GM19025 (cell line): Measurements from ENCODE around the gene CNOT1.
"Not testable (repeated sequence)": the region's sequence is repeated elsewhere in the genome, so short reads cannot be mapped to it uniquely, and the experiment has no call there.

Source experiments
- ATAC-seq: cut with Tn5 transposase; IDR thresholded peaks from one replicate; pipeline ENCODE4 v1.9.1; 2021; ENCODE audit warnings: mild to moderate bottlenecking, low read depth, moderate library complexity; ENCODE audit not compliant: unreplicated experiment

Gene CNOT1

GRCh38 chr16:58639230-58639629 is 9.6 kb upstream of the CNOT1 start:
- no peak for ATAC-seq

DNA sequence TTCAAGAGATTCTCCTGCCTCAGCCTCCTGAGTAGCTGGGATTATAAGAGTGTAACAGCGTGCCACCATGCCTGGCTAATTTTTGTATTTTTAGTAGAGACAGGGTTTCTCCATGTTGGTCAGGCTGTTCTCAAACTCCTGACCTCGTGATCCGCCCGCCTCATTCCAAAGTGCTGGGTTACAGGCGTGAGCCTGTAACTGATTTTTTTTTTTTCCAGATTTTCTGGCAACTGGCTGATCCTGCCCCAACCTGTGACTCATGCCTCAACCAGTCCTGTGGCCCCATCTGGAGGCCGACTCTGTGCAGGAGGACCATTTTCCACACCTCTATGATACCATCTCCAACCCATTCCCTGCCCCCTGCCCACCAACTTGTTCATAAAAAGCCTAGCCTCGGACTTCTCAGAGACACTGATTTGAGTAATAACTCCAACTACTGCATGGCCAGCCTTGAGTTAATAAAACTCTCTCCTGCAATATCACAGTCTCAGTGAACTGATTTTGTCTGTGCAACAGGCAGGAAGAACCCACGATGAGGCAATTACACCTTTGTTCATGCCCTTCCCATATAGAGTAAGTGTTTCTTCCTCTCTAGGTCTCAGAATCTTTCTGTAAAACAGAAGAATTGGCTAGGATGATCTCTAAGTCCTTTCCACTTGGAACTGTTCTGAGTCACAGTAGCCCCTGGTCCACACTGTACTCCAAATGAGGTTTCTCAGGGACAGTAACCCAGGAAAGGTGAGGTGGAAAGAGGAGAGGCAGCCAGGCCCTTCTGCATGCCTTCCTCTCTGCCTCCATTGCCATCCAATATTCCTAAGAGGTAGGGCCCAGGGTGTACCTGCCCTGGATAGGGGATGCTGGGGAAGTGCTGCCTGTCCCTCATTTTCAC is 8.8 kb upstream of the CNOT1 start:
- ATAC-seq = no peak

GRCh38 chr16:58637021-58637420 is 7.4 kb upstream of the CNOT1 start:
- ATAC-seq = not testable (repeated sequence)

DNA sequence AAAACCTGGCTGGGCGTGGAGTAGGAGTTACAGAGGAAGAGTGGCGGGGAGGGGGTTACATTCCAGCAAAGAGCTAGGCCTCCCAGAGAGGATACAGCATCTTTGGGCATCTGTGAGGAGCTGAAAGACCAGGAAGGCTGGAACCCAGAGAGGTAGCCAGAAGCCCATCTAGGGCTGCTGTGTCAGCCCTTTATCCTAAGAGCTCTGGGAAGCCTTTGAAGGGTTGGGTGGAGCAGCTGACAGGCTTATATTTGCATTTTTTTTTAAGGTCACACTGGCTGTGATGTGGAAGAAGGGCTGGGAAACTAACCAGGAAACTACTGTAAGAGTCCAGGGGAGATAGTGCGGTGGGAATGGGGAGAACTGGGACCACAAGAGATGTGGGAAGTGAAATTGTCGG is 6.8 kb upstream of the CNOT1 start:
- ATAC-seq = no peak

DNA sequence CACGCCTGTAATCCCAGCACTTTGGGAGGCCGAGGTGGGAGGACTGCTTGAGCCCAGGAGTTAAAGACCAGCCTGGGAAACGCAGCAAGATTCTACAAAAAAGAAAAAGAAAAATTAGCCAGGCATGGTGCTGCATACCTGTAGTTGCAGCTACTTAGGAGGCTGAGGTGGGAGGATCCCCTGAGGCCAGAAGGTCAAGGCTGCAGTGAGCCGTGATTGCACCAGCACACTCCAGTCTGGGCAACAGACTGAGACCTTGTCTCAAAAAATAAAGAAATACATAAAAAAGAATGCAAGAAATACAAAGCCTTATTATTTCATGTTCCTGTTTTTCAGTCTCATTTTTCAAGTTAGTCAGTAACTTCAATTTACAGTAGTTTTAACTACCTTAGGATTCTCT is 5.9 kb upstream of the CNOT1 start:
- ATAC-seq = no peak

GRCh38 chr16:58634265-58634802 is 4.7 kb upstream of the CNOT1 start:
- ATAC-seq = no peak

- peak; percentile 0 for ATAC-seq
Observed at GRCh38 chr16:58628845-58629732, 537 bp downstream of the CNOT1 start.

- no peak for ATAC-seq
Observed at GRCh38 chr16:58624209-58624608, 5.4 kb downstream of the CNOT1 start.

DNA sequence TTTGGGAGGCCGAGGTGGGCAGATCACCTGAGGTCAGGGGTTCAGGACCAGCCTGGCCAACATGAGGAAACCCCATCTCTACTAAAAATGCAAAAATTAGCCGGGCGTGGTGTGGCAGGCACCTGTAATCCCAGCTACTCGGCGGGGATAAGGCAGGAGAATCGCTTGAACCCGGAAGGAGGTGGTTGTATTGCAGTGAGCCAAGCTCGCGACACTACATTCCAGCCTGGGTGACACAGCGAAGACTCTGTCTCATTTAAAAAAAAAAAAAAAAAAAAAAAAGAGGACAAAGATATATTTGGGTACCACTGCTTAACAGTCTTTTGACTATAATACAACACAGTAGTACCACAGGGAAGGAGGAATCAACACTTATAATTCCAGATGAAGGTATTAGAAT is 9.2 kb downstream of the CNOT1 start:
- ATAC-seq = no peak

DNA sequence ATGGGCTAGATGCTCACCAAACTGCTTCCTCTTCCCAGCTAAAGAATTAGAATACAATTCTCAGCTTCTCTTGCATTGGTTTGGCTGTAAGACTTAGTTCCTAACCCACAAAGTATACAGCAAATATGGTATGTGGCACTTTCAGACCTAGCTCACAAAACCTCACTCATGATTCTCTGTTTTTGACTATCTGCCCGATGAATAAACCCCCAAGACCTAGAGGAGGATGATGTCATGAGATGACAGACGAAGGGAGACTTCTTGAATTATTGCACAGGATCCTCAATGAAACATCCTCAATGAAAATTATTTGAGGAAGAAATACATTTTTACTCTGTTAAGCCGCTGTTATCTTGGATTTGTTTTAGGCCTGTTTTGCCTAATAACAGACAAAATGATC is 14.3 kb downstream of the CNOT1 start:
- no peak for ATAC-seq

- ATAC-seq = no peak
Observed at GRCh38 chr16:58614860-58615259, 14.8 kb downstream of the CNOT1 start.

- no peak for ATAC-seq
Observed at GRCh38 chr16:58614212-58614611, 15.4 kb downstream of the CNOT1 start.

GRCh38 chr16:58612965-58613364 is 16.7 kb downstream of the CNOT1 start:
- not testable (repeated sequence) for ATAC-seq

- ATAC-seq = no peak
Observed at GRCh38 chr16:58608601-58609136, 21.0 kb downstream of the CNOT1 start.

GRCh38 chr16:58605562-58605961 is 24.1 kb downstream of the CNOT1 start:
- ATAC-seq = no peak

- ATAC-seq = no peak
Observed at GRCh38 chr16:58591083-58591482, 38.5 kb downstream of the CNOT1 start.

DNA sequence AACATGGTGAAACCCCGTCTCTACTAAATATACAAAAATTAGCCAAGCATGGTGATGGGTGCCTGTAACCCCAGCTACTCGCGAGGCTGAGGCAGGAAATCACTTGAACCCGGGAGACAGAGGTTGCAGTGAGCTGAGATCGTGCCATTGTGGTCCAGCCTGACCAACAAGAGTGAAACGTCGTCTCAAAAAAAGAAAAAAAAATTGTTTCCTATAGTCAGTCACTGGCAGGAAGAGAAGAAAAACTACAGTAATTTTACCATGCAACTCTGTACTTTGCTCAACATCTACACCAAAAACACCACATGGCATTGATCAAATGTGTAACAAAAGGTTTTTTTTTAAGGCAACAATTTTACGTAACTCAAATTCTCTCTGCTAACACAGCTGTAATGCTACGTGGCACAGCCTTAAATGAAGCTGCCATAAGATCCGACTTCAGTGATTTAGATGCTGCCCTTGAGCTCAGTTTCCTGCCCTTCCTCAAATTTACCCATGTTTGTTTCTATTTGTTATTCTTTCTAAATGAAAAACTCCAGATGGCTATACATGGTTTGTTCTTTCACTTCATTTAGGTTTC is 40.2 kb downstream of the CNOT1 start:
- ATAC-seq = no peak

DNA sequence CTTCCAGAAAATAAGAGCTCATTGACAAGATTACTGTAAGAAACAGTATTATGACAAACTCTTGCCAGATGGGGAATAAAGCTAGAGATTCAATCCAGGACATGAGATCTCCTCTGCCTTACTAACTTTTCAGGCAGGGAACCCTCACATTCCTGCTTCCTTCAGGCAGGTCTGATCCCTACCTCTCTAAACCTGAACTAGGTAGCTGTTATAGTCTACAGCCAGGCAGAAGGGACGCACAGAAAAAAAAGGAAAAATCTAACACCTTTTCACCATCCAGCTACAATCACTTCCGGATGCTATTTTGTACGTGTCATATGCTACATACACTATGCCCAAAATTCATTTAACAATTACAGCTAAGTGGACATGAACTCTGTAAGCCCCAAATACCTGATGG is 41.2 kb downstream of the CNOT1 start:
- ATAC-seq = no peak

DNA sequence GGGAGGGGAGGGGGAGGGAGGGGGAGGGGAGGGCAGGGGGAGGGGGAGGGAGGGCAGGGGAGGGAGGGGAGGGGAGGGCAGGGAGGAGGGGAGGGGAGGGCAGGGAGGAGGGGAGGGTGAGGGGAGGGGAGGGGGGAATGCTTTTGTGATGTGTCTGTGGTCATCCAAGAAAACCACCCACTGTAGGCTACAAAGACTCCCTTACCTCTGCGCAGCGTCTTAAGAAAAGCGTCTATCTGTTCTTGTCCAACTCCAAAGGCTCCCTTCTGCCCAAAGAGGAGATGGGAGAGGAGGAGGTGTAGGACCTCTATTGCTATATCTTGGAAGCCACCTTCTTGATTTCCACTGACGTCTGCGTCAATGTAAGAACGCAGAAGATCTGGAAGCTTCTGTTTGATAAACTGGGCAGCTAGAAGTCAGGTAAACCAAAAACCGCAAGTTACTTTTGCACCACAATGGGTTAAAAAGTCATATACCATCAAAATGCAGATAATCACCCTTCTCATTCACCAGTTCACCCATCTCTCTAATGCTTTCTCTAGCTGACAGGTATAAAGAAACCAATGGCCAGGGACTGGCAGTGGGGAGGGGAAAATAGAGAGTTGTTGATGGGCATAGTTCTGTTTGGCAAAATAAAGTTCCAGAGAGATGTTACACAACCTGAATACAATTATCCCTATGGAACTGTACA is 43.1 kb downstream of the CNOT1 start:
- no peak for ATAC-seq
